Vagina (tissue), 2 donors: ENCODE measurements around the gene MSLN.

ENCODE experiments used
- CTCF ChIP-seq, 3 experiments: fragments of 450-650 bp in 2 of 3; fragments of 200-600 bp in 1 of 3; sonication (generic) in 1 of 3; IDR thresholded peaks; one replicate each; pipeline ENCODE4 v1.5.1; 2017 to 2019; ENCODE audit warnings: antibody characterized with exemption in 3 of 3, mild to moderate bottlenecking in 2 of 3, moderate library complexity in 2 of 3
- POLR2A ChIP-seq, 2 donors: fragments of 450-650 bp; IDR thresholded peaks; one replicate each; pipeline ENCODE4 v1.6.1; 2017; ENCODE audit warnings: antibody characterized with exemption in 2 of 2, mild to moderate bottlenecking in 2 of 2, moderate library complexity in 2 of 2

GRCh38 chr16:745739-746138 is 14.8 kb upstream of the MSLN start:
- TF ChIP-seq CTCF (IDR thresholded peaks at IDR 0.05) (no peak), POLR2A (IDR thresholded peaks at IDR 0.05) (no peak)
